ENCODE results near the gene VWA7.

VWA7 gene

DNA sequence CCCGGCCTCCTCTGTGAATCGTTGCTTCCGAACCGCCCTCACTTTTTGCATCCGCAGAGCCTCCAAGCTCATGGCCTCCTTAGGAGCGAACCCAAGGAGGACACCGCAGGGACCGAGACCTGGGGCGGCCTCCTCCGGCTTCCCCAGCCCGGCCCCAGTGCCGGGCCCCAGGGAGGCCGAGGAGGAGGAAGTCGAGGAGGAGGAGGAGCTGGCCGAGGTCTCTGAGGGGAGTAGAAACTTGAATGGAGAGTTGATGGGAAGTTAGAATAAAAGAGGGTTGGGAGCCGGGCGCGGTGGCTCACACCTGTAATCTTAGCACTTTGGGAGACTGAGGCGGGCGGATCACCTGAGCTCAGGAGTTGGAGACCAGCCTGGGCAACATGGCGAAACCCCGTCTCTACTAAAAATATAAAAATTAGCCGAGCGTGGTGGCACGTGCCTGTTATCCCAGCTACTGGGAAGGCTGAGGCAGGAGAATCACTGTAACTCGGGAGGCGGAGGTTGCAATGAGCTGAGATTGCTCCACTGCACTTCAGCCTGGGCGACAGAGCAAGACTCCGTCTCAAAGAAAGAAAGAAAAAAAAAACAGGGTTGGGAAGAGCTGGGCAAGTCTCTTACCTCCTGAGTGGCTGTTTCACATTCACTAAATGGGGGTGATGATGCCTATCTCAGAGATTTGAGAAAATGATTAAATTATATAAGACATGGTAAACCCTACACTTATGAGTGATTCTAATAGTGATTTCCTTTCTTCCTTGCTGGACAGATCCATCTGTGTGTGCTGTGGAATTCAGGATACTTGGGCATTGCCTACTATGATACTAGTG is 36.5 kb downstream of the VWA7 start:
- ATAC-seq (ENCODE audit: low read depth) (no peak), DNase-seq (ENCODE audit: low spot score) (no peak)
- Histone ChIP-seq H3K9me3 (ENCODE audit: severe bottlenecking) (no peaks in the 10 kb centered on the region), H3K27me3 (ENCODE audit: insufficient read depth, poor library complexity, severe bottlenecking) (no peaks in the 10 kb centered on the region), H3K4me1 (ENCODE audit: insufficient read depth, poor library complexity, severe bottlenecking) (peaks cover 28% of the 10 kb centered on the region), H3K36me3 (ENCODE audit: low read depth) (peaks cover 32% of the 10 kb centered on the region), H3K4me3 (ENCODE audit: severe bottlenecking) (peak overlapping the region; percentile 61), H3K27ac (ENCODE audit: poor library complexity, severe bottlenecking) (peak overlapping the region; percentile 93)
- TF ChIP-seq, protein P1, sequence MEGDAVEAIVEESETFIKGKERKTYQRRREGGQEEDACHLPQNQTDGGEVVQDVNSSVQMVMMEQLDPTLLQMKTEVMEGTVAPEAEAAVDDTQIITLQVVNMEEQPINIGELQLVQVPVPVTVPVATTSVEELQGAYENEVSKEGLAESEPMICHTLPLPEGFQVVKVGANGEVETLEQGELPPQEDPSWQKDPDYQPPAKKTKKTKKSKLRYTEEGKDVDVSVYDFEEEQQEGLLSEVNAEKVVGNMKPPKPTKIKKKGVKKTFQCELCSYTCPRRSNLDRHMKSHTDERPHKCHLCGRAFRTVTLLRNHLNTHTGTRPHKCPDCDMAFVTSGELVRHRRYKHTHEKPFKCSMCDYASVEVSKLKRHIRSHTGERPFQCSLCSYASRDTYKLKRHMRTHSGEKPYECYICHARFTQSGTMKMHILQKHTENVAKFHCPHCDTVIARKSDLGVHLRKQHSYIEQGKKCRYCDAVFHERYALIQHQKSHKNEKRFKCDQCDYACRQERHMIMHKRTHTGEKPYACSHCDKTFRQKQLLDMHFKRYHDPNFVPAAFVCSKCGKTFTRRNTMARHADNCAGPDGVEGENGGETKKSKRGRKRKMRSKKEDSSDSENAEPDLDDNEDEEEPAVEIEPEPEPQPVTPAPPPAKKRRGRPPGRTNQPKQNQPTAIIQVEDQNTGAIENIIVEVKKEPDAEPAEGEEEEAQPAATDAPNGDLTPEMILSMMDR (IDR thresholded peaks at IDR 0.05; ENCODE audit: poor library complexity, severe bottlenecking): no peak

DNA sequence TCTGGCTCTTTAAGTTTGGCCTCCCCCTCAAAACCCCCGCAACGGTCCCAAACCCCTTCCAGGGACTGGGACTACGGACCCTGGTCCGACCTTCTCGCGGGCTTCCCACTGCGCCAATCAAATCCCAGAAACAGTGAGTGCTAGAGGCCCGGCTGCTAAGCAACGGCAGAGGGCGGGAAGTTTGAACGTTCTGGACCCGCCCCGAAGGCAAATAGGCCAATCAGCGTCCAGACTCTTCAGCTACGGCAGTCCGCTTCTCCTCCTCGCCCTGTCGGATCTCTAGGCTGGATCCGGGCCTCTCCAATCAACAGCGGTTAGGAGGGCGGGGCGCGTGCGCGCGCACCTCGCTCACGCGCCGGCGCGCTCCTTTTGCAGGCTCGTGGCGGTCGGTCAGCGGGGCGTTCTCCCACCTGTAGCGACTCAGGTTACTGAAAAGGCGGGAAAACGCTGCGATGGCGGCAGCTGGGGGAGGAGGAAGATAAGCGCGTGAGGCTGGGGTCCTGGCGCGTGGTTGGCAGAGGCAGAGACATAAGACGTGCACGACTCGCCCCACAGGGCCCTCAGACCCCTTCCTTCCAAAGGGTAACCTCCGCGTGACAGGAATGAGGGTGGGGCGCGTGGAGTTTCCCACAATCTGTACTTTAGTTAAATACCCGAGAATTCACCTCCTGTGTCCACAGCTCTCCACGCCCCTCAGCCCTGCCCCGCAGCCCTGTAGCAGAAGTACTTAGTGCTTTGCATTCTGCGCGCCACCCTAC is 37.3 kb downstream of the VWA7 start, which contains the start of gene MSH5:
Gene MSH5, plus strand, starts transcription at position 367 of the 758 bp plus-strand sequence. CDS start 462 bp downstream, outside the sequence.
- H3K36me3 ChIP-seq (ENCODE audit: low read depth): peaks cover 31% of the 10 kb centered on the region
- H3K4me3 ChIP-seq (ENCODE audit: severe bottlenecking): peak within 1 kb of the TSS; percentile 61
- peaks cover 28% of the 10 kb centered on the region for H3K4me1 ChIP-seq (ENCODE audit: insufficient read depth, poor library complexity, severe bottlenecking)
- peak; percentile 99 for DNase-seq (ENCODE audit: low spot score)
- H3K27me3 ChIP-seq (ENCODE audit: insufficient read depth, poor library complexity, severe bottlenecking): no peaks in the 10 kb centered on the region
- ATAC-seq (ENCODE audit: low read depth): peak; percentile 89
- H3K9me3 ChIP-seq (ENCODE audit: severe bottlenecking): no peaks in the 10 kb centered on the region
- H3K27ac ChIP-seq (ENCODE audit: poor library complexity, severe bottlenecking): peak within 1 kb of the TSS; percentile 93
- TF ChIP-seq, protein P1 (IDR thresholded peaks at IDR 0.05; ENCODE audit: poor library complexity, severe bottlenecking): no peak

DNA sequence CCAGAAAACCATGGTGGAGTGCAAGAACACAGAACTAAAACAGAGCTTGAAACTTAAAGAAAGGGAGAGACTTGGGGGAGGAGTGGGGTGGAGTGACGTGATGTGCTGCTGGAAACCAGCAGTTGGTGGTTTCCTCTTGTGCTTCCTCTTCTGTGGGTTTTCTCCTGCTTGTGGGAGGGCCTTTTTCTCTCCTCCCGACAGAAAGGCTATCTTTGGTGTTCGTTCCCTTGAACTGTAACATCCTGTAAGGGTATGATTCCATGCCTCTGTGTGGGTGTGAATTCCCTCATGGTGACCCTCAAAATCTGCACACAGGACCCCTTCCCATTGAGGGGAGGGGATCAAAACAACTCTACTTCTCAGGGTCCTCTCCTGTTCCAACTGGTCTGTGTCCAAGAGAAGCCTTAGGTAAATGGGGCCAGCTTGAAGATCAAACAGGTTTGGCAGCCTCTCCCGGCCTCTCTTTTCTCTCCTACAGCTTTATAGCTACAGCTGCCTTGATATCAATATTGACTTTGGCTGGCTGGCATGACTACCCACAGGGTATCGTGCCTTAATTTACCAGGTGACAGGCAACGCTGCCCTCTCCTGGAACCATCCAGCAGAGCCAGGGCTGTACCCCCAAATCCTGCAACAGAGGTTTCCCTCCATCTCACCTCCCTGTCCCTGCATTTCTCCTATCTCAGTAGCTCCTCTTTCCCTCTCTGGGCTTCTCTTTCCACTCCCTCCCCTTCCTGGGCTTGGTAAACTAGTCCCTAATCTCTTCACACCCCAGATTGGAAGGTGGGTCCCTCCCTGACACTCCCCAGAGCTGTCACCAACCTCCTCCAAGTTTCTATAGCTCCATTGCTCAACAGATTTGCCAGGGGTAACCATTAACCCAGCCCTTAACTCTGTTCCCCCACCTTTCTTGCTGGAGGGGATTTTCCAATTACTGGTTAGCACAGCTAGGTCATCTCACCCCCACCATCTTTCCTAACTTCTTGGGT is 38.8 kb downstream of the VWA7 start:
- TF ChIP-seq, protein P1 (IDR thresholded peaks at IDR 0.05; ENCODE audit: poor library complexity, severe bottlenecking): peak; percentile 13
- Histone ChIP-seq H3K36me3 (ENCODE audit: low read depth) (peaks cover 43% of the 10 kb centered on the region), H3K9me3 (ENCODE audit: severe bottlenecking) (no peaks in the 10 kb centered on the region), H3K27ac (ENCODE audit: poor library complexity, severe bottlenecking) (peak overlapping the region; percentile 93), H3K4me1 (ENCODE audit: insufficient read depth, poor library complexity, severe bottlenecking) (peaks cover 38% of the 10 kb centered on the region), H3K4me3 (ENCODE audit: severe bottlenecking) (no peak overlapping the region), H3K27me3 (ENCODE audit: insufficient read depth, poor library complexity, severe bottlenecking) (no peaks in the 10 kb centered on the region)
- ATAC-seq (ENCODE audit: low read depth) (no peak), DNase-seq (ENCODE audit: low spot score) (no peak)

DNA sequence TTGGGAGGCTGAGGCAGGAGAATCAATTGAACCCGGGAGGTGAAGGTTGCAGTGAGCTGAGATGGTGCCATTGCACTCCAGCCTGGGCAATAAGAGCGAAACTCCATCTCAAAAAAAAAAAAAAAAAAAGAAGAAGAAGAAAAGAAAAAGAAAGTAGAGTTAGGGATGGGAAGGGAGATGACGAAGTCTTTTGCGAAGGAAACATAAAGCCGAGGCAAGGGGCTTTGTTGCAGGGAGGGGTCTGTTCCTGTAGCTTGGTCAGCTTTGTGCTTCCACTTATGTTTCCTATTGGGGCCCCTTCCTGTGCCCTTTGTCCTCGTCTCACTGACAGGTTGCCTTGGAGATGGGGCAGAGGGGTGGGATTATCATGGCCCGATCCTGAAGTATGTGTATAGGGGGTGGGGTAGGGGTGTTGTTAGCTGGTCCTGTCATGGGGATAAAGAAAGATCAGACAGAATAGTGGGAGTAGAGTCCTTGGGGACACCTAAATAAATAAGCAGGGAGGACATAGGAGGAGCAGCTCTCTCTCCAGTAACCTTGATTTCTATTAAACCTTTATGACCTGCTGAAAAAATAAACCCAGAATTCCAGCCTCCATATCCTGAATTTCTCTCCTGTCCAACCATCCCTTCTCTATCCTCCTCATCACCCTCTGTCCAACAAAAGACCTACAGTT is 39.7 kb downstream of the VWA7 start:
- H3K4me3 ChIP-seq (ENCODE audit: severe bottlenecking): no peak overlapping the region

More for the DNA sequence above, 39.7 kb downstream of the VWA7 start:
- no peaks in the 10 kb centered on the region for H3K9me3 ChIP-seq (ENCODE audit: severe bottlenecking)
- H3K36me3 ChIP-seq (ENCODE audit: low read depth): peaks cover 43% of the 10 kb centered on the region
- ATAC-seq (ENCODE audit: low read depth) (no peak), DNase-seq (ENCODE audit: low spot score) (no peak)
- H3K27ac ChIP-seq (ENCODE audit: poor library complexity, severe bottlenecking): peak overlapping the region; percentile 93
- TF ChIP-seq, protein P1 (IDR thresholded peaks at IDR 0.05; ENCODE audit: poor library complexity, severe bottlenecking): no peak
- no peaks in the 10 kb centered on the region for H3K27me3 ChIP-seq (ENCODE audit: insufficient read depth, poor library complexity, severe bottlenecking)
- peaks cover 38% of the 10 kb centered on the region for H3K4me1 ChIP-seq (ENCODE audit: insufficient read depth, poor library complexity, severe bottlenecking)

Data from RWPE2 (cell line).